GM12864 (cell line): ENCODE data around the gene CYP1A2.

ENCODE experiments used
- DNase-seq: peaks from one replicate; pipeline ENCODE4 v3.0.0-alpha.2; 2011; ENCODE audit warnings: low read depth
- H3K4me3 ChIP-seq: 2 replicates; pipeline ENCODE4 v1.5.1; 2011; ENCODE audit warnings: mild to moderate bottlenecking, low read depth, low read length, control low read depth
- TF ChIP-seq, protein P1 (sequence below): IDR thresholded peaks from 2 replicates; pipeline ENCODE4 v1.5.1; 2011; ENCODE audit warnings: low read depth, mild to moderate bottlenecking, moderate library complexity, low read length, control low read depth, inconsistent platforms; ENCODE audit errors: missing control alignments

The CYP1A2 gene

DNA sequence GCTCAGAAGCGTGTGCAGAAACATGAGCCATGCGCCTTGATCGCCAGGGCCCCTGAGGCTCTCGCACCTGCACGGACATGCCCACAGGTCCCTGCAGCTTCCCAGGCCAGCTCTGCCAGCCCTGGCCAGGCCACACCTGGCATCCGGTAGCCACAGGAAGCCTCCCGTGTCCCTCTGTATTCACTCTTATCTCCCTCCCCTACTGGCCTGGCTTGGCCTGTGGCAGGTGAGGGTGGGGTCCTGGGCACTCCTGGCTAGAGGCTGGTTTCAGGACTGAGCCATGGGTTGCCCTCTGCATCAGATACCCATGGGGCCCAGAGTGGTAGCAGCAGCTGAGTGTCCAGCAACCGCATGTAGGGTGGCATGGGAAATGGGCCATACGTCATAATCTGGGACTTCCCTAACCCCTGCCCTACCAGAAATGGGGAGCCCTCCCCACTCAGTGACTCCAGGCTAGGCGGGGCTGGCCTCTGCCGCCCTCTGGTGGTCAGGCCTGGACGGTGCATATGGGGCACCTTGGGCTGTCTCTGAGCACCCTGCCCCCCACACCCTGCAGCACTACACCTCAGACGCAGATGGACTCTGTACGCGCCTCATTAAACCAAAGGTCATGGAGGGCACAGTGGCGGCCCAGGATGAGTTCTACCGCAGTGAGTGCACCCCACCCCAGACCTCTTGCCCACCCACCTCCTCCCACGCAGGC is 51.4 kb downstream of the CYP1A2 start:
- H3K4me3 ChIP-seq, result no peak overlapping the region
- DNase-seq, result no peak
- TF ChIP-seq, protein P1, sequence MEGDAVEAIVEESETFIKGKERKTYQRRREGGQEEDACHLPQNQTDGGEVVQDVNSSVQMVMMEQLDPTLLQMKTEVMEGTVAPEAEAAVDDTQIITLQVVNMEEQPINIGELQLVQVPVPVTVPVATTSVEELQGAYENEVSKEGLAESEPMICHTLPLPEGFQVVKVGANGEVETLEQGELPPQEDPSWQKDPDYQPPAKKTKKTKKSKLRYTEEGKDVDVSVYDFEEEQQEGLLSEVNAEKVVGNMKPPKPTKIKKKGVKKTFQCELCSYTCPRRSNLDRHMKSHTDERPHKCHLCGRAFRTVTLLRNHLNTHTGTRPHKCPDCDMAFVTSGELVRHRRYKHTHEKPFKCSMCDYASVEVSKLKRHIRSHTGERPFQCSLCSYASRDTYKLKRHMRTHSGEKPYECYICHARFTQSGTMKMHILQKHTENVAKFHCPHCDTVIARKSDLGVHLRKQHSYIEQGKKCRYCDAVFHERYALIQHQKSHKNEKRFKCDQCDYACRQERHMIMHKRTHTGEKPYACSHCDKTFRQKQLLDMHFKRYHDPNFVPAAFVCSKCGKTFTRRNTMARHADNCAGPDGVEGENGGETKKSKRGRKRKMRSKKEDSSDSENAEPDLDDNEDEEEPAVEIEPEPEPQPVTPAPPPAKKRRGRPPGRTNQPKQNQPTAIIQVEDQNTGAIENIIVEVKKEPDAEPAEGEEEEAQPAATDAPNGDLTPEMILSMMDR, result peak; percentile 99

DNA sequence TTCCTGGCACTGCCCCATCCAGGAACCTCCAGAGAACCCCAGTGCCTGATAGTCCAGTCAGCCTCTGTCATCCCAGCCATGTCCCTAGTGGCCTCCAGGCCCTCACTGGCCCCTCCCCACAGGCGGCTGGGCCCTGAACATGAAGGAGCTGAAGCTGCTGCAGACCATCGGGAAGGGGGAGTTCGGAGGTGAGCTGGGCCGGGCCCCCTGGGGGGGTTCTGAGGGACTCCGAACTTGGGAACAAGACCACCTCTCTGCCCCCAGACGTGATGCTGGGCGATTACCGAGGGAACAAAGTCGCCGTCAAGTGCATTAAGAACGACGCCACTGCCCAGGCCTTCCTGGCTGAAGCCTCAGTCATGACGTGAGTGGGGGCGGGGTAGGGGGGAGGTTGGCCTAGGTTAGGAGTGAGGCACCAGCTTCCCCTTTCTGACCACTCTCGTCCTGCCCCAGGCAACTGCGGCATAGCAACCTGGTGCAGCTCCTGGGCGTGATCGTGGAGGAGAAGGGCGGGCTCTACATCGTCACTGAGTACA is 52.0 kb downstream of the CYP1A2 start:
- TF ChIP-seq, protein P1, result no peak
- no peak for DNase-seq
- no peak overlapping the region for H3K4me3 ChIP-seq

DNA sequence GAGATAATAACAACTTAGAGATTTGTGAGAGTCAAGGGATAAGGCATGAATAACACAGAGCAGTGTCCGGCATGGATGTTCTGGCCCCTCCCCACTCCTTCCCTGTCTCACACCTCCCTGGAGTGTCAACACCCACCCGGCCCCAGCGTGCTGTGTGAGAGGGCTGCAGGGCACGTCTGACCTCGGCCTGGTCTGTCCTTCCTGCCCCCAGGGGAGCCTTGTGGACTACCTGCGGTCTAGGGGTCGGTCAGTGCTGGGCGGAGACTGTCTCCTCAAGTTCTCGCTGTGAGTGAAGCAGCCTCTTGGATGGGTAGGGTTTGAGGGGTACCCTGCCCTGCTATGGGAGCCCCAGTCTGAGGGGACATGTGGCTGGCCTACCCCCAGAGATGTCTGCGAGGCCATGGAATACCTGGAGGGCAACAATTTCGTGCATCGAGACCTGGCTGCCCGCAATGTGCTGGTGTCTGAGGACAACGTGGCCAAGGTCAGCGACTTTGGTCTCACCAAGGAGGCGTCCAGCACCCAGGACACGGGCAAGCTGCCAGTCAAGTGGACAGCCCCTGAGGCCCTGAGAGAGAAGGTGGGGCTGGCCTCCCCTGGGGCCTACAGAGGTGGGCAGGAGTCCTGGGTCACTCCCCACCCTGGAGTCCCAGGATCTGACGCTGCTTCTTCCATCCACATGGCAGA is 52.8 kb downstream of the CYP1A2 start:
- DNase-seq, result no peak
- H3K4me3 ChIP-seq, result no peak overlapping the region
- TF ChIP-seq, protein P1, result no peak

DNA sequence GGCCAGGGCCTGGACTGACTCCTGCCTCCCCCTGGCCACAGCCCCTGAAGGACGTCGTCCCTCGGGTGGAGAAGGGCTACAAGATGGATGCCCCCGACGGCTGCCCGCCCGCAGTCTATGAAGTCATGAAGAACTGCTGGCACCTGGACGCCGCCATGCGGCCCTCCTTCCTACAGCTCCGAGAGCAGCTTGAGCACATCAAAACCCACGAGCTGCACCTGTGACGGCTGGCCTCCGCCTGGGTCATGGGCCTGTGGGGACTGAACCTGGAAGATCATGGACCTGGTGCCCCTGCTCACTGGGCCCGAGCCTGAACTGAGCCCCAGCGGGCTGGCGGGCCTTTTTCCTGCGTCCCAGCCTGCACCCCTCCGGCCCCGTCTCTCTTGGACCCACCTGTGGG is 53.6 kb downstream of the CYP1A2 start:
- TF ChIP-seq, protein P1, result no peak
- H3K4me3 ChIP-seq, result no peak overlapping the region
- no peak for DNase-seq

DNA sequence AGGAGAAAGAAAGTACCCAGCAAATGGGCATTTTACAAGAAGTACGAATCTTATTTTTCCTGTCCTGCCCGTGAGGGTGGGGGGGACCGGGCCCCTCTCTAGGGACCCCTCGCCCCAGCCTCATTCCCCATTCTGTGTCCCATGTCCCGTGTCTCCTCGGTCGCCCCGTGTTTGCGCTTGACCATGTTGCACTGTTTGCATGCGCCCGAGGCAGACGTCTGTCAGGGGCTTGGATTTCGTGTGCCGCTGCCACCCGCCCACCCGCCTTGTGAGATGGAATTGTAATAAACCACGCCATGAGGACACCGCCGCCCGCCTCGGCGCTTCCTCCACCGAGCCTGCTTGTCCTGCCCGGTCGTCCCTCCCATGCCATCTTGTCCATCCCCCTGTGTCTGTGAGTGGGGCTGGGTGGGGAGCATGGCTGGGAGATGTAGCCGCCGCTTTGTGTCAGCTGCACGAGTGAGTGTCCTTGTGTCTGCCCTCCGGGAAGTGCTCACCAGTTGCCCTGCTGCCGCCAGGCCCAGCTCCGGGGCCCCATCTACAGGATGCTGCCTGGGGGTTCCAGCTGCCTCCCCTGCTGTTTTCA is 54.3 kb downstream of the CYP1A2 start:
- TF ChIP-seq, protein P1, result no peak
- no peak overlapping the region for H3K4me3 ChIP-seq
- no peak for DNase-seq

DNA sequence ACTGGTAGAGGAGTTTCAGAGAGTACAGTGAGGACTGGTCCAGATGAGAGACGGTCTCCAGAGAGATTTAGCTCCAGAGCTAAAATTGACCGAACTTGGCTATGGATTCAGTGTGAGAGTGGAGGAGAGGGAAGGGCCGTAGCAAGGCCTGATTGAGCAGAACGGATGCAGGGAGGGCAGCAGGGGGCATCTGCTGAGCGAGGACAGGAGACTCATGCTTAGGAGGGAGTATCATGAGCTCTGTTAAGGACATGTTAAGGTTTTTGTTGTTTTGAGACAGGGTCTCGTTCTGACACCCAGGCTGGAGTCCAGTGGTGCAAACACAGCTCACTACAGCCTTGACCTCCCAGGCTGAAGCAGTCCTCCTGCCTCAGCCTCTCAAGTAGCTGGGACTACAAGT is 56.3 kb downstream of the CYP1A2 start:
- no peak for DNase-seq
- no peak overlapping the region for H3K4me3 ChIP-seq
- TF ChIP-seq, protein P1, result no peak
